ENCODE data around the gene PSMD13. TPM values are rescaled to one million over a fixed set of nuclear protein-coding genes. Genes with fewer than 3 reads are reported as not detected.

PSMD13 gene
- total and polyA plus RNA-seq, 2 of the 13 experiments (the other 11 are each of a cell fraction or from before 2014, with no cell fraction given) = 83.0 to 117 TPM

- TF ChIP-seq USF2 (IDR thresholded peaks at IDR 0.05; ENCODE audit: low read depth, low read length) = no peak
- no peak for TF ChIP-seq USF2 (CRISPR knock-in tag; IDR thresholded peaks at IDR 0.05; ENCODE audit: borderline replicate concordance)
- no peak for TF ChIP-seq ZNF703 (CRISPR knock-in tag; IDR thresholded peaks at IDR 0.05; ENCODE audit: borderline replicate concordance)
- TF ChIP-seq KMT2A (CRISPR knock-in tag; IDR thresholded peaks at IDR 0.05) = no peak
- TF ChIP-seq TBL1XR1 (IDR thresholded peaks at IDR 0.05; ENCODE audit: borderline replicate concordance, low read length, partially characterized antibody) = no peak
- TF ChIP-seq HNRNPL (IDR thresholded peaks at IDR 0.05; ENCODE audit: low read depth, low read length) = 0 out of 2 replicates have a peak, but pooled peaks have one; percentile 24
- TF ChIP-seq ZFY (CRISPR knock-in tag; IDR thresholded peaks at IDR 0.05) = 0 out of 2 replicates have a peak, but pooled peaks have one; percentile 12
- peak; percentile 71 to 89 for TF ChIP-seq REST (IDR thresholded peaks at IDR 0.05; ENCODE audit: borderline replicate concordance in 1 of 2, low read depth in 1 of 2, low read length in 2 of 2)
- TF ChIP-seq, protein P1, sequence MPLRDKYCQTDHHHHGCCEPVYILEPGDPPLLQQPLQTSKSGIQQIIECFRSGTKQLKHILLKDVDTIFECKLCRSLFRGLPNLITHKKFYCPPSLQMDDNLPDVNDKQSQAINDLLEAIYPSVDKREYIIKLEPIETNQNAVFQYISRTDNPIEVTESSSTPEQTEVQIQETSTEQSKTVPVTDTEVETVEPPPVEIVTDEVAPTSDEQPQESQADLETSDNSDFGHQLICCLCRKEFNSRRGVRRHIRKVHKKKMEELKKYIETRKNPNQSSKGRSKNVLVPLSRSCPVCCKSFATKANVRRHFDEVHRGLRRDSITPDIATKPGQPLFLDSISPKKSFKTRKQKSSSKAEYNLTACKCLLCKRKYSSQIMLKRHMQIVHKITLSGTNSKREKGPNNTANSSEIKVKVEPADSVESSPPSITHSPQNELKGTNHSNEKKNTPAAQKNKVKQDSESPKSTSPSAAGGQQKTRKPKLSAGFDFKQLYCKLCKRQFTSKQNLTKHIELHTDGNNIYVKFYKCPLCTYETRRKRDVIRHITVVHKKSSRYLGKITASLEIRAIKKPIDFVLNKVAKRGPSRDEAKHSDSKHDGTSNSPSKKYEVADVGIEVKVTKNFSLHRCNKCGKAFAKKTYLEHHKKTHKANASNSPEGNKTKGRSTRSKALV (CRISPR knock-in tag; IDR thresholded peaks at IDR 0.05) = peak; percentile 97
- TF ChIP-seq ZNF207 (IDR thresholded peaks at IDR 0.05; ENCODE audit: borderline replicate concordance) = no peak
- TF ChIP-seq, protein P2, sequence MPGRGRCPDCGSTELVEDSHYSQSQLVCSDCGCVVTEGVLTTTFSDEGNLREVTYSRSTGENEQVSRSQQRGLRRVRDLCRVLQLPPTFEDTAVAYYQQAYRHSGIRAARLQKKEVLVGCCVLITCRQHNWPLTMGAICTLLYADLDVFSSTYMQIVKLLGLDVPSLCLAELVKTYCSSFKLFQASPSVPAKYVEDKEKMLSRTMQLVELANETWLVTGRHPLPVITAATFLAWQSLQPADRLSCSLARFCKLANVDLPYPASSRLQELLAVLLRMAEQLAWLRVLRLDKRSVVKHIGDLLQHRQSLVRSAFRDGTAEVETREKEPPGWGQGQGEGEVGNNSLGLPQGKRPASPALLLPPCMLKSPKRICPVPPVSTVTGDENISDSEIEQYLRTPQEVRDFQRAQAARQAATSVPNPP (CRISPR knock-in tag; IDR thresholded peaks at IDR 0.05) = no peak
- no peak for TF ChIP-seq ZNF138 (CRISPR knock-in tag; IDR thresholded peaks at IDR 0.05; ENCODE audit: low read depth)
- TF ChIP-seq HNRNPLL (IDR thresholded peaks at IDR 0.05; ENCODE audit: low read depth, low read length, poor library complexity, severe bottlenecking) = peak; percentile 30
- TF ChIP-seq IRF9 (CRISPR knock-in tag; IDR thresholded peaks at IDR 0.05; ENCODE audit: borderline replicate concordance) = no peak
- TF ChIP-seq CBX5 (CRISPR knock-in tag; IDR thresholded peaks at IDR 0.05; ENCODE audit: borderline replicate concordance) = no peak
- no peak for TF ChIP-seq ZNF776 (CRISPR knock-in tag; IDR thresholded peaks at IDR 0.05)
These were observed 43.4 kb downstream of the PSMD13 start (continued) for GRCh38 chr11:279966-280705.

Data from HepG2 (cell line).